GM19193 (cell line): ENCODE data around the gene CPO.

Experiments
- POLR2A ChIP-seq: IDR thresholded peaks from 4 replicates; pipeline ENCODE4 v1.6.1; 2011; ENCODE audit not compliant: insufficient read depth, insufficient read length; ENCODE audit errors: extremely low read depth

CPO gene, protein sequence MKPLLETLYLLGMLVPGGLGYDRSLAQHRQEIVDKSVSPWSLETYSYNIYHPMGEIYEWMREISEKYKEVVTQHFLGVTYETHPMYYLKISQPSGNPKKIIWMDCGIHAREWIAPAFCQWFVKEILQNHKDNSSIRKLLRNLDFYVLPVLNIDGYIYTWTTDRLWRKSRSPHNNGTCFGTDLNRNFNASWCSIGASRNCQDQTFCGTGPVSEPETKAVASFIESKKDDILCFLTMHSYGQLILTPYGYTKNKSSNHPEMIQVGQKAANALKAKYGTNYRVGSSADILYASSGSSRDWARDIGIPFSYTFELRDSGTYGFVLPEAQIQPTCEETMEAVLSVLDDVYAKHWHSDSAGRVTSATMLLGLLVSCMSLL

DNA sequence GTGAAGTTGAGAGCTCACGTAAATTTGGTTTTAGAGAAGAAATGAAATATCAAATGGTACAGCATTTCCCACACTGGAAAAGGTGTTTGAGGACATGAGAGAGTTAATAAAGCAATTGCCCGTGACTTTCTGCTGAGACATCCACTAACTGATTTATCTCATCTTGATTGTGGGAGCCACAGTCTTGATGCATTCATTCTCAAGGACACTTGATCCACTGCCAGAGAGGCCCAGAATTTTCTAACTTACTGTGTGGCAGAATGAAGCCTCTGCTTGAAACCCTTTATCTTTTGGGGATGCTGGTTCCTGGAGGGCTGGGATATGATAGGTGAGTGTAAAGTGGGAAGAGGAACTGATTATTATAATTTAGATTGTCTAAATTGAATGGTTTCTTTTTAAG lies at the start of gene CPO:
Gene CPO, plus strand, starts transcription at position 179 of the 400 bp plus-strand sequence. Its CDS starts 82 bp downstream, at position 261.
- no peak for TF ChIP-seq POLR2A

DNA sequence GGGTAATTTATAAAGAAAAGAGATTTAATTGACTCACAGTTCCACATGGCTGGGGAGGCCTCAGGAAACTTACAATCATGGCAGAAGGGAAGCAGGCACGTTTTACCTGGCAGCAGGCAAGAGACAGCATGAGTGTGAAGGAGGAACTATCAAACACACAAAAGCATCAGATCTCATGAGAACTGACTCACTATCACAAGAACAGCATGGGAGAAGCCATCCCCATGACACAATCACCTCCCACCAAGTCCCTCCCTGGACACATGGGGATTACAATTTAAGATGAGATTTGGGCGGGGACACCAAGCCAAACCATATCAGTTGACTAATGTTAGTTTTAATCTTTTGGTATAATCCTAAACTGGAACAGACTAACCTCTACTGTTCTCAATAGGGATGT lies 49.1 kb upstream of the CPO start:
- TF ChIP-seq POLR2A = no peak

DNA sequence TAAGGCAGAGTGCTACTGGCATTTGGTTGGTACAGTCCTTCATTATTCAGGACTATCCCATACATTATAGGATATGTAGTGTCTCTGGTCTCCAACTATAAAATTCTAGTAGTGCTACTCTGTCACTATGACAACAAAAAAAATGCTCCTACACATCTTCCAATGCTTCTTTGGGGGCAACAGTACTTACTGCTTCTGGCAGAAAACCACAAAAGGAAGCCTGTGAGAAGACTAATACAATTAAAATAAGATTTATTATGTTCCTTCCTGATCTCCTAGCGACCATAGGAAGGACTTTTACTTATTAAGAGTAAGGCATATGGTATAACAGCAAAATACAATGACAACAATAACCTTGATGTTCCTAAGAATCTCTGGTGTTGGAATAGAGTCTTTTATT lies 48.4 kb upstream of the CPO start:
- no peak for TF ChIP-seq POLR2A

DNA sequence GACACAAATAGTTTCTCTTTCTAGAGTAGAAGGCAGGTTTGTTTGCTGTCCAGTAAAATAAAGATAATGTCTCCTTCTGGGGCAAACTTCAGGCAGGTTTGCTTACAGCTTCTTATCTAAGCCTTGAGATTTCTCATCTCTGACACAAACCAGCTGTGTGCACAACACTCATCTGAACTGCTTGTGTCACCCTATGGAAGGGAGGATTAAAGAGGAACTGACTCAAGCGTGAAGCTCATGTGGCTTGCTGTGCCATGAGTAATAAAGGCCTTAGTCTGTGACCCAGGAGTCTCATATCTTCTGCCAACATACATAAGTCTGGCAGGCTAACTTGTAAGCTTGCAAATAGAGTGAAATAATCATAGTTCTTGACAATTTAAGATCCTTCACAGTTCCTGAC lies 24.2 kb upstream of the CPO start:
- TF ChIP-seq POLR2A = no peak

DNA sequence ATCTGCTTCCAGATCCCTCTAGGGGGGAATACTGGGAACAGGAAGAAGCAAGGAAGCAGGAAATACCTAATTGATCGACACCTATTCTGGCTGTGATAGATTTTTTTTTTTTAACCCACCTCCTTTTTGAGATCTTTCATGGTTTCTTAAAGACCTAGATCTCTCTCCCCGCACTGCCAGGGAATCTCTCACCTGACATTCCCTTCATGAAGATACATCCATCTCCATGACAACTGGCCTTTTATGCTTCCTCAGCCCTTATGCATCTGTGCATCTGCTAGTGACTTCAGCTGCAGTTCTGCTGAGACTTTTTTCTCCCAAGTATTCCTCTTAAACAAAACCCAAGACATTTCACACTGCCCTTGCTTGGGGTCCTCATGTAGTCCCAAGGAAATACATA lies 21.1 kb upstream of the CPO start:
- no peak for TF ChIP-seq POLR2A

DNA sequence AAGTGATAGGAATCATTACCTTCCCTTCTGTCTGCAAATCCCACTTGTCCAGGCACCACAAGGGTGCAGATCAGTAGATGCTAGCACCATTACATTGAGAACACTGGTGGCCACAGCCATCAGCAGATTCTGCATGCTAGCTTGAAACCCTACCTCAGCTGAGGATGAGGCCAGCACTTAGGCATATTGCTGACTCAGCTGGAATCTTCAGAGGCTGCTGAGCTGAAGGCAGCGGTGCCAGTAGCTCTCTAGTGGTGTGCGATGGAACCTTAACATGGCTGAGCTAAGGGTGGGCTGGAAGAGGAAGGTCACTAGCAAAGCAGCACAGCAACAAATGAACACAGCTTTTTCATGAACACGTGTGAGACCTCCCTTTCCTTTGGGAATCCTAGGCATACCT lies 19.0 kb upstream of the CPO start:
- TF ChIP-seq POLR2A = no peak

DNA sequence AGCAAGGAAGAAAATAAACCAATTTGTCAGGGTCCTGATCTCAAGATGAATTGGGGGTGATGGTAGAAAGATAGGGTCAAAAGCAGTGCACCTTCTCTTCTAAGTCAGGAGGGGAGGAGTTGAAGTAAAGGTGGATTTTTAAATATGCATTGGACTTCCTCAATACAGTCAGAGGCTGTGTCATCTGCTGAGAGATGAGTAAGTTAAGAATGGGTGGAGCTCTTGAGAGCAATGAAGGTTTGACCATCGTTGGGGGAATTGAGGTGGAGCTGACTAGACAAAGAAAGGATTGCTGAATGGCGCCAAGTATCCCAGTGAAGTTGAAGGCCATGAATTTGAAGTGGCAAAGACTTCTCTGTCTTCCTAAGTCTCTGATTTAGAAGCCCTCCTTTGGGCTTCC lies 18.4 kb upstream of the CPO start:
- TF ChIP-seq POLR2A = no peak

DNA sequence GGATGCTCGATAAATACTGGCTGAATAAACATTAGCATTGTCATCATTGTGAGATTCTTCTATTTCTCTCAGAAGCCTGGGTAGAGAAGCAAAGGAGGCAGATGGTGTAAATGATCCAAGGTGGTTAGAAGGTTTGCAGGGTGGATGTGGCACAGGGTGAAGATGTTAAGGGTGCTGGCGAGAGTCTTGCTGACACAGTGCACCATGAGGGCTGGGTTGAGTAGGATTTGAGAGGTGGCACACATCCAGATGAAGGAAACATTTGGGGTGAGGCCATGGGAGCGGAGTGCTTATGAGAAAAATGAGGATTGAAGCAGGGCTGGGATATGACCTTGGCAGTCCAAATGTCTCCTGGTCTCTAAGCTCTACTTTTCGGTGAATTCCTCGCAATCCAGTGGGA lies 17.8 kb upstream of the CPO start:
- no peak for TF ChIP-seq POLR2A

DNA sequence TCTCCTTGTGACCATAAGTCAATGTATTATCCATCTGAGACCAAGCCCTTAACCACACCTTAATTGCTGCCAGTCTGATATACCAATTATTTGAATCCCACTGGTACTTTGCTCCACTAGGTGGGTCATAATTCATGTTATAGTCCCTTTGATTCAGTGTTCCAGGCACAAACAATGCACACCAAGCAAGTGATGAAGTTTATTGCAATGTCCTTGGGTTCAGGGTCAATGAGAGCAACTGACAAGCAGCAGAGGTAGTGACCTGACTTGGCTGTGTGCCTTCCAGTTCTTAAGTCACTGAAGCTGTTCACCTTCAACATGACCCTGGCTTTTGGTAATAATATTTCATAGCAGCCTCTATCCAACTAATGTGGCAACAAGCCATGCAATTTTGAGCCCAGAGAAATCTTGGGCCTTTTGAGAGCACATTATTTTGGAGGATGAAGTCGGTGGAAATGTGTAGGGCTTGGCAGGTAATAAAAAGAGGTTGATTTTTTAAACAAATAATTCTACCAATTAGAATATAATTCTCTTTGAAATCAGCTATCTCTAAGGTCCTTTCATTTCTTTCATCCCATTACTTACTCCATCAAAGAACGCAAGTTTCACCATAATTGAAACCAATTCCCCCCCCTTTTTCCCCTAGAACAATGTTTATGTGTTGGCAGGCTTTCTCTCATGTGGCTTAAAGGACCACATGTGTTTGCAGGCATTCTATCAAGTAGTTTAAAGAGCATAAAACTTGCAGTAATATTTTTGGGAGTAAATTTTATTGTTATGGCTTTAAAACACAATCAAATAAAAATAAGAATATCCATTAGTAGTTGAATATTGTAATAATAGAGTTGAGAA lies 3.1 kb upstream of the CPO start:
- TF ChIP-seq POLR2A = no peak

DNA sequence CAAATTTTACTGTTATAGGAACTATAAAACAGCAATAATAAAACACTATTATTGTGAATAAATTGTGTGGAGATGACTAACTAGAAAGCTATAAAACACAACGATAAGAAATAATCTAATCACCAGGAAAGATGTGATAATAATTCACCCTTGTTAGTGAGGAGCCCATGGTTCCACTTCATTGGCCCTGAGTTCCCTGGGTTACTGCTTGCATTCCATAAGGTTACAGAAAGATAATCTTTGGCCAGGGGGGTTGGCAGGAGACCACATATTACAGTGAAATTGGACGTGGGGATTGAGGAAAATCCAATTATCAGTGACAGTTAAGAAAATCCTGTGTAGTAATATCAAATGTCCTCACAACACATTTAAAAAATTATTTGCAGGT lies 2.5 kb upstream of the CPO start:
- TF ChIP-seq POLR2A = no peak

DNA sequence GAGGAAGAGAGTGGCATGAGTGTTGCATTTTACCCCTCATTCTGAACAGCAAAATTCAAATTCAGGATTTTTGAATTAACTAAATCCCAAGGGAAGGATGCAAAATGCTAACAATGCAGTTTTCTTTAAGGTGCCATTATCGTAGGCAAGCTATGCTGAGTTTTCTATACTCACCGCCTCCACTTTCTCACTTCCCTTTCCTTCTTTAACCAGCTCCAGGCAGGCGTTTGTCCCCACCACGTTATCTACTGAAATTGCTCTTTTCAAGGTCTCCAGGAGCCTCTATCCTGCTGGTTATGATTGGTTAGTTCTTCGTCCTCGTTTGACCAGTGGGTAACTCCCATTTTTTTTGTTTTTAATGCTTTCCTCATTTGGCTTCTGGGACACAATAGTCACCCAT lies 1.8 kb upstream of the CPO start:
- no peak for TF ChIP-seq POLR2A

DNA sequence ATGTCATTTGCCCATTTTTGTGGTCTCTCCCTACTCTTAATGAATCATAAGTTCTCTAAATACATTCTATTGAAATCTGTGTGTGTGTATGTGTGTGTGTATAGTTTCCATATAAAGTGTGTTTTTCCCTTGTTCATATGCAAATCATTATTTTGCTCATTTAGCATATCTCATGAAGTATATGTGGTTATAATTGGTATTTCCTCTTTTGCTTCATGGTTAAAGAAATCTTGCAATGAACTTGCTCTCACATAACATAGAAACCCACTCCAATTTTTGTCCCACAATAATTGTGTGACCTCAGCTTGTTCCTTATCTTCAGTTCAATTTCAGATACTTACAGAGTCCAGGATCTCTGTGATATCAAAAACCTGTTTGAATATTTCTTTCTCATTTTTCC lies 1.2 kb downstream of the CPO start:
- no peak for TF ChIP-seq POLR2A

DNA sequence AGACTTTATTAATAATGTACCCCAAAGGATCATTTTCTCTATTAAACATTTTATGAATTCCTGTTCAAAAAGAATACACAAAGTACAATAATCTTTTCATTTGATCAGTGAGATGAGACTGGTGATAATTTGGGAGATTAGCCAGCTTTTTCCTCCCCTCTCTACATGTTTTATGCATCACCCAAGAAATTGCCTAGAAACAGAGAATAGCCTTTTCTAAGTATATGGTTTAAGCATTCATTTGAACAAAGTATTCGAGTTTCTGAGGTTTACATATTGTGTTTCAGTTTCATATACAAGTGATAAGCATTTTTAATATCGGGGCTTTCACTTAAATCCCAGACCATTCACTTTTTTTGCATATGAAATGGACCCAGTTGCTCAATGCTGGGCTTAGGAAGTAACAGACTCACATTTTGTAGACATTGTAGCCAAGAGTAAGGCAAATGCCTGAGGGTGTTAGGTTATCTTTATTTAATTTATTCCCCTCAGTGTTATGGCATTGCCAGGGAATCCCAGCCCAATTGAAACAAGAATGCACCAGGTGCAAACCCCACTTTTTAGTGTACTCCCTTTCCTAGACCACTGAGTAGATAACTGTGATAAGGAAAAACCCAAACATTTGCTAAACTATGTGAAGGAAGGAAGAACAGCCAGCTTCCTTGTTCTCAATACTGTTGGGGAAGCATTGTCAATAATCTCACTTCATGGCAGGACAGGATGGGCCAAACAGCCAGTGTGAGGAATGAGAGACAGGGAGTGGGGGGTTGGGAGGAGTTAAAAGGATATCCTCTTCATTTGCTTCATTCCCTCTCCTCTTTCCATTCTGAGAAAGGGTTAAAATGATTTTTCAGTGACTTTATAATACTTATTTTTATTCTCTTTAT lies 3.5 kb downstream of the CPO start:
- no peak for TF ChIP-seq POLR2A

DNA sequence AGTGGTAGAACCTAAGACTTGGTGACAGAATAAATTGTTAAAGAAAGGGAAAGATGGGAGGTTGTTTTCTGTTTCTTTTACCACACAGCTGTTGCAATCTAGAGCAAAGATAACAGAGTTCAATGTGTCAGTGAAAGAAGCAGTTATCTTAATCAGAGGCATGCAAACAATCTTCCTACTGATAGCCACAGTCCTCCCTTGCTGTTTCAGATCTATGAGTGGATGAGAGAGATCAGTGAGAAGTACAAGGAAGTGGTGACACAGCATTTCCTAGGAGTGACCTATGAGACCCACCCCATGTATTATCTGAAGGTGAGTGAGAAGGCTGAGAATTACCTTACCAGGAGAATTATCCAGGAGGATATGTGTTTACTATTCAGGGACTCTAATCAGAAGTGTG lies 15.9 kb downstream of the CPO start:
- TF ChIP-seq POLR2A = no peak

DNA sequence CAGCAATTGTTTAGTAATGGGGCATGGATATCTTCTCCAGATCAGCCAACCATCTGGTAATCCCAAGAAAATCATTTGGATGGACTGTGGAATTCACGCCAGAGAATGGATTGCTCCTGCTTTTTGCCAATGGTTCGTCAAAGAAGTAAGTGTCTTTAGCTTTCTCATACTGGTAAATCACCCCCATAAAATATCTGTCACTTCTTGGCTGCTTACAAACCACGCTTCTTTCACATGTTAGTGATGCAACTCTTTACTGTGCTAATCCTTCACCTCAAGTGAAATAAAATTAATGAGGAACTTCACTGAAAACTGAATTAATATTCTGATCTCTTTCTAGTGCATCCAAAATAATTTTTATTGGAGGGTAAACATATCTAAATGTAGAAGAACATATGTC lies 18.9 kb downstream of the CPO start:
- no peak for TF ChIP-seq POLR2A
